ENCODE results near the gene PIK3C2B.

GRCh38 chr1:204455063-204455830, 39.4 kb downstream of the PIK3C2B start:
- no peak for TF ChIP-seq CTCF (IDR thresholded peaks at IDR 0.05)
- no peak for TF ChIP-seq EP300 (IDR thresholded peaks at IDR 0.05)

Measured in ovary (tissue), 3 donors.